GM18520 (cell line): Measurements from ENCODE around the gene RGS14.
A peak's percentile ranks its signal among the peaks of the same experiment; 100 is the strongest.

Experiments used
- ATAC-seq: cut with Tn5 transposase; IDR thresholded peaks from one replicate; pipeline ENCODE4 v1.9.1; 2021; ENCODE audit not compliant: unreplicated experiment

The RGS14 gene, protein sequence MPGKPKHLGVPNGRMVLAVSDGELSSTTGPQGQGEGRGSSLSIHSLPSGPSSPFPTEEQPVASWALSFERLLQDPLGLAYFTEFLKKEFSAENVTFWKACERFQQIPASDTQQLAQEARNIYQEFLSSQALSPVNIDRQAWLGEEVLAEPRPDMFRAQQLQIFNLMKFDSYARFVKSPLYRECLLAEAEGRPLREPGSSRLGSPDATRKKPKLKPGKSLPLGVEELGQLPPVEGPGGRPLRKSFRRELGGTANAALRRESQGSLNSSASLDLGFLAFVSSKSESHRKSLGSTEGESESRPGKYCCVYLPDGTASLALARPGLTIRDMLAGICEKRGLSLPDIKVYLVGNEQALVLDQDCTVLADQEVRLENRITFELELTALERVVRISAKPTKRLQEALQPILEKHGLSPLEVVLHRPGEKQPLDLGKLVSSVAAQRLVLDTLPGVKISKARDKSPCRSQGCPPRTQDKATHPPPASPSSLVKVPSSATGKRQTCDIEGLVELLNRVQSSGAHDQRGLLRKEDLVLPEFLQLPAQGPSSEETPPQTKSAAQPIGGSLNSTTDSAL

DNA sequence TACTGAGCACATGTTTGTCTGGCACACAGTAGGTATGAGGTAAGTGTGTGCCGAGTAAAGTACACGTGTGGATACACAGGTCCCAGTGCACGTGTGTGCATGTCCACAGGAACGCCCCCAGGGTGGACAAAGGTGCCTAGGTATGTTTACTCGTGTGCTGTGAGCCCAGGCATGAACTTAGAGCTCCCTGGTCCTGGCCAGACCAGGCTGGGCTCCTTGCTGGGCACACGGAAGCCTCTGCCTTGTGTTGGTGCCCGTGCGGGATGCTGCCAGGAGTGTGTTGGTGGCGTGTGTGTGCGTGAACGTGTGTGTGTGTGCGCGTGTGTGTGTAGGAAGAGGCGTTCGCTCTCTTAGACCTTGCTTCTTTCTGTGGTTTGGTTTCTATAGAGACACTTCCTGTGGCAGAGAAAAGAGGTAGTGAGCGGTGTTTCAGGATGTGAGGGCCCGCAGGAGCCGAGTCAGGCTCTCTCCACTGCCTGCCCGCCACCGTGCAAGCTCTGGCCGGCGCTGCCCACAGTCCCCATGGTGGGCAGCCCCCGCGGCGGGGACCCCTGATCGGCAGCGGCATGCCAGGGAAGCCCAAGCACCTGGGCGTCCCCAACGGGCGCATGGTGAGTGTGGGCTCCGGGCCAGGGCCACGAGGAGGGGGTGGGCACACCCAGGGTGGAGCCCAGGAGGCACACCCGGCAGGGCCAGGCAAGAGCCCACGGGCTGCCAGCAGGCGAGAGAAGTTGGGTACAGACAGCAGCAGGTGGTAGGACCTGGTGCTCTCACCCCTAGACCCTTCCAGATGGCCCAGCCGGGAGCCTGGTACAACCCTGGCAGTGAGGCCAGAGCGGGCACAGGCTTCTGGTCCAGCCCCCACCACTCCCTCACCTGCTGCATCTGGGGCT lies at the start of gene RGS14:
Gene RGS14, plus strand, starts transcription at position 466 of the 893 bp plus-strand sequence. Its CDS starts 101 bp downstream, at position 567.
- ATAC-seq = peak; percentile 84

DNA sequence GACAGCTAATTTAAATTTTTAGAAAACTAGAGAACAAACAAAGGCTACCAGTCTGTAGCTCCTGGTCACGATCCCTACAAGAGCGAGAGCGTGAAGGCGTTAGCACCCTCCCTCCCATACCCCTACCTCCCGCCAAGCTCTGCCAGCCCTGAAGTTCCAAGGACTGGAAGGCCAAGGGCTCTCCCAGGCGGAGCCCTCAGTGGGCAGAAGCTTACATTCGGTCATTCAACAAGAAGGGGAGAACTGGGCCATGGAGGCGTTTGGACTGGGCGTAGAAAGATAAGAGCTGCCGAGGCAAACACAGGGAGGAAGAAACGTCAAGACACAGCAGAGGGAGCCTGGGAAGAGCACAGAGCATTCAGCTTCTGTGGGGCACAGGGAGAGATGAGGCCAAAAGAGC lies 49.0 kb upstream of the RGS14 start:
- ATAC-seq = no peak

DNA sequence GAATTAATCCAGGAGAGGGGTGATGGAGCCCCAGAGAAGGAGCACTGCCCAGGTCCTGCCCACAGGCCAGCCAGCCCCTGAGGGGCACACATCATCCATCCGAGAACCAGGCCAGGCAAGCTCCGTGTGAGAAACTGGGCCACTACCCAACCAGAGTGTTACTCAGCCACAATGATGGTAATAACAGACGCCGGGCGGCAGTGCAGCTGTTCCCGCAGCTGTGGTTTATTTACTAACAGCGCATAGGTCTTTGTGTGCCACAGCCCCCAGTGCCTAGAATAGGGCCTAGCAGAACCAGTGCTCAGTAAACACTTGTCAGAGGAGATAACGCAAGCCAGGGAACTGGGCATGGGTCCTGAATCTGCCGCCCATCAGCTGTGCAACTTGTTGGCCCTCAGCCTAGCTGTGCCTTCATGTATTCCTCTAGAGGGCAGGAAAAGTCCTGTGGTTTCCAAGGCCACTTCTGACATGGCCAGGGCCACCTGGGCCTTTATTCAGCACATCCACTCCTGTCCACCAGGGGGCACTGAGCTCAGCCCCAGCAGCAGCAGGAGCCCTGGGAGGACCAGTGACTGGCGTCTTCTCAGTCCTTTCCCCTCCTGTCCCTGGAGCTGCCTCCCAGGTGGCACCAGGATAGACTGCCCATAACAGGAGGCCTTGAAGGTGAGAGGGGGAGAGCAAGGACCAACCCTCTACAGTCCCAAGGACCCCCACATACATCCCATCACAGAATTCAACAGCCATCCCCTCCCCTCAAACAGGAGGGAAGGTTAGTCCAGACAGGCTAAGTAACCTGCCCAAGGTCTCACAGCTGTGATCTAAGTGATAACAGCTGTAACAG lies 48.2 kb upstream of the RGS14 start:
- no peak for ATAC-seq

DNA sequence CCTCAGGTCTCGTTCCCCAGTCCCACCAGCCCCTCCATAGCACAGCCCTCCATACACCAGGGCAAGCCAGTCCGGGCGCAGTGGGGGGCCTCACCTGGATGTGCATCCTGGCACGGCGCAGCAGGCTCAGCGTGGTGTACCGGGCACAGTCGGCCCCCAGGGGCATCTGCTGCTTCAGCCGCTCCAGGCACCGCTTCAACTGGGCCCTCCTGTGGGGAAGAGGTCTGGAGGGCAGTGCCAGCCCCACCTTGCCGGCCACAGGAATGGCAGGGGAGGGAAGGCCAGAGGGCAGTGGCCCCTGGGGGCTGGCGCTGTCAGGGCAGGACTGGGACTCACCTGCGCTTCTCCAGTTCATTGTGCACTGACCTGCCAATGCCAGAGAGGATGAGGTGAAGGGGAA lies 47.4 kb upstream of the RGS14 start:
- ATAC-seq = no peak

DNA sequence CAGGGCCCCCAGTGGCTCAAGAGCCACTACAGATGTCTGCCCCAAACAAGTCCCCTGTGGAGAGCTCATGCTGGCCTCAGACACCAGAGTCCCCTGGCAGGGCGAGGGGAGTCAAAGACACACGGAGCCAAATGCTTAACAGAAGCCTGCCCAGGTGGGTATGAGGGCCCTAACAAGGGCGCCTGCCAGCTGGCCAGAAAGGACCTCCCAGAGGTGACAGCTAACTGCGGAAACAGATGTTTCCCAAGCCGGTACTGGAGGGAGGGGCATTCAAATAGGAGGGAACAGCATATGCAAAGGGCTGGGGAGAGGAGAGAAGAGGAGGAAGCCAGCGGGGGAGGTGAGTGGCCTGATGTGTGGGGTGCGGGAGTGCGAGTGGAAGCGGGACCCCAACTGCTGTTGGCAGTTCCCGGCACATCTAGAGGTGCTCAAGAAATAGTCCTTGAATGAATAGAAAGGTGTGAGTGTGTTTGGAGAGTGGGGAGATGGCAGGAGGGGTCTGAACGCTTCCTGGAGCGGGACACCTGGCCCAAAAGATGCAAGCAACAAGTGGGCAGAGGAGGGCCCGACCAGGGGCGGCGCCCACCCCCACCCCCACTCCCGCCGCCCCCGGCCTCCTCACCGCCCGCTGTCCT lies 46.9 kb upstream of the RGS14 start:
- no peak for ATAC-seq

DNA sequence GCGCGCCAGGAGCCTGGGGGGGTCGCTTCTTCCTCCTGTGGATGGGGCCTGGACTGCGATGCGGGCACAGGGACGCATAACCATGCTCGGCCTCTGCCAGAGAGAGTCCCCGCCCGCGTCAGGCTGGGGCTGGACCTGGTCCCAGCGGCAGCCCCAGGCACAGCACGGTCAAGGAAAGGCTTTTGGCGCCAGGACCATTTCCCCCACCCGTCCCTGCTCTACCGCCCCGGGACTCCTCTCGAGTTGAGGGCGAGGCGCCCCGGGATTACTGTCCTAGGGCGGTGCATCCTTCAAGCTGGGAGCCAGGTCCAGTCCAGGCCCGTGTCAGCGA lies 46.4 kb upstream of the RGS14 start:
- no peak for ATAC-seq

DNA sequence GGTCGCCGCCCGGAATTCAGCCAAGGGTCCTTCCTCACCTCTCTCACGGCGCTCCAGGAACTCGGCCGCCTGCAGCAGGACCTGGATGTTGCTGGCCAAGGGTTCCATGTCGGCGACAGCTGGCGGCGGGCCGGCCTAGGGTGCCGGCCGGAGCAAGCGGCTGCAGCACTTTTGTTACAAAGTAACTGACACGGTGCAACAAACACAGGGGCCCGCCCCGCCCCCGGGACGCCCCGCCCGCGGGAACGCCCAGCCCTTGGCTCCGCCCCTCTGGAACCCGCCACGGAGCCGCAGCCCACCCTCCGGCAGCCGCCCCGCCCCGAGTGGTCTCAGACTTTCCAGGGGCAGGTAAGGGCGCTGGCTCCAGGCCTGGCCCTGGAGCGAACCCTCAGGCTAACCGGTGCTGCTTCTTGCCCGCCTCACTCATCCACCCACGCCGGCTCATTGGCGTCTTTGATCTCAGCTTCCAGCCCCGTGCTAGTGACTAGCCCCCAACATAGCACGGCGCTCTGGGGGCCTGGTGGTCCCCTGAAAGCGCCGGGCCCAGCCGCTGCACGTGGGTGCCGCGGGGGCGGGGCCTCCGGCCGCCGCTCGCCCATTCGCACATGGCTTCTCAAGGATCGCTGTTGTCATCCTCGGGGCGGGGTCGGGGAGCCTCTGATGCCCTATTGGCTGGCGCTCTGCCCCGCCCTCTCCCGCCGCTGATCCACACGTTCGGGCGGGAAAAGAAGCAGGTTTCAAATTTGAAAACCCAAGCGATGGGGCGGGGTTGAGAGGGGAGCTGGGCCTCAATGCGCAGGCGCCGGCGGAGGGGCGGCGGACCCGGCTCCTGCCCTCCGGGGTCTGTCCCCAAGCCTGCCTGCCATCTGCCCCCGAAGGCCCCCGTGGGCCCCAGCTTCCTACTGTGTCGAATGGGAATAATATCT lies 45.7 kb upstream of the RGS14 start, which contains the start of gene MXD3:
Gene MXD3, minus strand, starts transcription at position 176 of the 926 bp plus-strand sequence. Its CDS starts 68 bp downstream, at position 108.
- ATAC-seq = peak; percentile 75

DNA sequence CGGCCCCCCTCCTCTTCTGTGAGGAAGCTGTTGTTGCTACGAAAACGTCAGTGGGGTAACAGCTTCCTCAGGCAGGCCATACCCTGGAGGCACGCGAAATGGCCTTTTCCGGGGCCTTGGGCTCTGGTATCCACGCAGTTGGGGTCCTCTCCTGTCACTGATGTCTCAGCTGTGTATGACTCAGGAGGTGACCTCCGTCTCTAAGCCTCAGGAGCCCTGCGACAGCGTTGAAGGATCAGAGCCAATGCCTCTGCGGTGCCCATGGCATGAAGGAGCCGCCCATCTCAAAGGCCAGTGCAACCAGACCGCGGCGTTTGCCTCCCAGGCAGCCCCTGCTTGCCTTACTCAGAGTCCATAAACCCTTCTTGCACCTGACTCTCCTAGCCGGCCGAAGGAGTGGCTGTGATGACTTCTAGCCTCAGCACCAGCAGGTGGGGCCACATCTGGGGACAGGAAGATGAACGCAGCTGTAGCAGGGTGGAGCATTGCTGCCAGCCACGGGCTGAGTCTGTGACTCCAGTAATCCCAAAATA lies 45.0 kb upstream of the RGS14 start:
- no peak for ATAC-seq

DNA sequence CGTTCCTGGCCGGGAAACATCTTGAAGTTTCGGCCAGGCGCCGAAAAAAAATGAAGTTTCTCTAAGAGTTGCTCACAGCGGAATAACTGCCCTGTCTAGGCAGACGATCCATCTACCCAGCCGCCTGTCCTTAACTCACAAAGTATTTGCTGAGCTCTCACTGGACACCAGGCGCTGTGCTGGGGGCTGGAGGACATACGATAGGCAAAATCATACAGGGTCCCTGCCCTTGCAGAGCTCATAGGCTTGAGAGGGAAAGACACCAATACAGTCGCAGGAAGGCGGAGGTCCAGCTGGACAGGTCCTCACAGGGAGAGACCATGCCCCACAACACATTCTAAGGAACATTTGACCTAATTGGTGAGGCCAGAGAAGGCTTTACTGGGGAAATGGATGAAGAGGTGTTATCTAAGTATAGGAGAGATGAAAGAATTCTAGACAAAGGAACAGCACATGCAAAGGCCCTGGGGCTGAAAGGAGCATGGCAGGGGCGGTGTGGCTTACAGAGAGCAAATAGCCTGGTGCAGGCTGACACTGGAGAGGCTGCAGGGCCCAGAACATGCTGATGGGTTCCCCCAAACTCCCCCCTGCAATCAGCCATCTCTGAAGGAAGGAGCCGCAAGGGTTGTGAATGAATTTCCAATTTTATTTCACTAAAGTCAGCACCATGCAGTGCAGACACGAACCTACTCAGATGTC lies 44.0 kb upstream of the RGS14 start:
- ATAC-seq = no peak

DNA sequence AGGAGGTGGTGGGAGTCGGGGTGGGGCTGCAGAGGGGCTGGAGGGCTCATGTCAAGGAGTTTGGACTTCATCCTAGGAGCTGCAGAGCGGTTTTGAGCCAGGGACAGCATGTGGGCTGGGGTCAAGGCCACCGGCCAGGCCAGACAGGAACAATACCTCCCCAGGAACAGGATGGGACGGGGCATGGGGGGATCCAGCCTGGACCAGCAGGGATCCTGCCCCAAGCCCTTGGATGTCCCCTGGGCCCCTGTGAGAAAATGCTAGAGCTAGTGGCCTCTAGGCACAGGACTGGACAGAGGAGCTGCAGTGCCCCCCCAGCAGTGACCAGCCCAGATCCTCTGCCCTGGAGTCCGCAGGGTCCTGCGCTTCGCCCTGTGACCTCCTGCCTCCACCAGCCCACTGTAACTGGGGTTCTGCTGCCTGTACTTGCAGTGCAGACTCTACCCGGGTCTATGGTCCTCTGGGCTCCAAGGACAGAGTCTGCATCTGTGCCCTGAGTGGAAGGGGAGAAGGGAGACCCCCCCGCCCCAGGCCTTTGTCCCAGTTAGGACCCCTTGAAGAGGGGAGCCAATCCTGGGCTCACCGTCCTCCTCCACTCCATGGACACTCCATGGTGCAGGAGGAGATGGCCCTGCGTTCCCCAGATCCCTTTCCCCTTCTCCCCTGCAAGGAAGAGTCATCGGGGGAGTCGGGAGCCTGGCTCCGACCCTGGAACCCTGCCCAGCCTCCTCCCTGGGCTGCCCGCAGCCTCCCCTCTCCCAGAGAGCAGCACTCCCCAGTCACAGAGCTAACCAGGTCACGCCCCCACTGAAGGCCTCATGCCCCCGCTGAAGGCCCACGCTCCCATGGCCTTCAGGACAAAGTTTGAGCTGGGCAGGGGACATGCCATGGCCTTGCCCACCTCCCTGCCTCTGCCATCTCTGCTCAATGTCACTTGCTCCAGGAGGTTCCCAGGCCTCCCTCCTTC lies 43.1 kb upstream of the RGS14 start:
- no peak for ATAC-seq

DNA sequence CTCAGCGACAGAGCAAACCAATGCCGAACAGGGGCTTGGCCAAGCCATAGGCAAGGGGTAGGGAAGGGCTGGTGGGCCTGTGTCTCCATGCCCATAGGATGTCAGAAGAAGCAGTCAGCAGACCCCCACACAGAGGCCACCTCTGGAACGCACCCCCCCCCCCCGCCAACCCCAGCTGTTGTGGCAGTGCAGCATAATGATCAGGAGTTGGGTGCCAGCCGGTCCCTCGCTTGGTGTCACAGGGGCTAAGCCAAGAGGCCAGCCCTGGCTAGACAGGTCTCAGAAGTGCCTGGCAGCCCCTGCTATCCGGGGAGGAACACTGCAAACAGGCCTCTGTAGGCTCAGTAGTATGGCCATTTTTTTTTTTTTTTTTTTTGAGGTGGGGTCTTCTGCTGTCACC lies 42.3 kb upstream of the RGS14 start:
- no peak for ATAC-seq

DNA sequence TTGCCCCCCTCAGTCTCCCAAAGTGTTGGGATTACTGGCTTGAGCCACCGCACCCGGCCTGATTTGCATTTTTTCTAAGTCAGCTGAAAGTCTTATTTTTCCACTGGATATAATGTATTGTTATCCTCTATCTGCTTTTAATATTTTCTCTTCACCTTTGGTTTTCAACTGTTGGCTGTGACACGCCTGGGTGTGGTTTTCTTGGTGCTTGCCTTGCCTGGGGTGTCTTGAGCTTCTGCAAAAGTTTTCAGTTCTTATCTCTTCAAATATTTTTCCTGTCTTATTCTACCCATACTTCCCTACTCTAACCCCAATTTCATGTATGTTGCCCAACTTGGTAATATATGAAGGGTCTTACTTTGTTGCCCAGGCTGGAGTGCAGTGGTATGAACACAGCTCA lies 41.7 kb upstream of the RGS14 start:
- ATAC-seq = no peak

DNA sequence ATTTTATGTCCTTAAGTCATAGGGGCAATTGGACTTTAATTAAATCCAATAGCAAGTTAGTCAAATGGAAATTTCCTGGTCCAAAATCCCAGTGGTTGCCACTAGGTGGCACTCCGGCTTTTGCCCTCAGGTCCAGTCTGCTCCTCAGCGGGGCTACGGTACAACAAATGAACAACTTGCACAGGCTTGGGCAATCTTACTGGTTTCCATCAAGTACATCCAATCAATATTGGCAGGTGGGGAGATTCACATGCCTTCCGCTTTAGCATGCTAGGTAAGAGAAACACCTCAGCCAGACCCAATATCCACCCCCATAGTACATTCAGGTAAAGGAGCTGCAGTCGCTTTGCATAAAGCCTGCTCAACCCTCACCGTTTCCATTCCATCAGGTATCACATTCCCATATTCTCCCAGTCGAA lies 39.8 kb upstream of the RGS14 start:
- no peak for ATAC-seq

DNA sequence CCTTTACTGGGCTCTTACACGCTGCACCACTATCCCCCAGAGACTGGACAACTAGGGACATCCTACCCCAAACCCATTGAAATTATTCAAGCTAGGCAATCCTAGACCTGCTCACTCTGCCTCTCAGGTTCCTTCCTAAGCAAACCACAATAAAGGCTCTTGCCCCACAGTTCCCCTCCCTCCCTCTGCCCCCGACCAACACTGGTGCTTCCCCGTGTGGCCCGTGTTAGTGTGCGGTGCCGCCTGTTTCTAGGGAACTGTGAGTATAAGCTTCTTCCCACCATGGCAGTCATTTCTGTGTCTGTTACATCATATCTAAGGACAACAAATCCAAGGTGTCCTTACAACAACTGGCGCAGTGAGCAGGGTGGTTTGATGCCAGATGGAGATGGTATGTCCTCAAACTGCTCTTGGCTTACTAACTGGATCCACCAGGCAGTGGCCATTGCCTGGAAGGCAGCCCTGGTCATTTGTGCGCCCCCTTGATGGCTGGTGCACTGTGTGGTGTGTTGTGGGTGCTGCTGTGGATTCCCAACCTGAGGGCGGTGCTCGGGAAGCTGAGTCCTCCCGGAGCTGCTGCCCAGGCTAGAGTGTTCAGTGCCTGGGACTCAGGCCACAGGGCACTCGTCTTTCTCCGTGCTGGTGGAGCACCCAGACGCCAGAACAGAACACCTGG lies 37.7 kb upstream of the RGS14 start:
- ATAC-seq = no peak

DNA sequence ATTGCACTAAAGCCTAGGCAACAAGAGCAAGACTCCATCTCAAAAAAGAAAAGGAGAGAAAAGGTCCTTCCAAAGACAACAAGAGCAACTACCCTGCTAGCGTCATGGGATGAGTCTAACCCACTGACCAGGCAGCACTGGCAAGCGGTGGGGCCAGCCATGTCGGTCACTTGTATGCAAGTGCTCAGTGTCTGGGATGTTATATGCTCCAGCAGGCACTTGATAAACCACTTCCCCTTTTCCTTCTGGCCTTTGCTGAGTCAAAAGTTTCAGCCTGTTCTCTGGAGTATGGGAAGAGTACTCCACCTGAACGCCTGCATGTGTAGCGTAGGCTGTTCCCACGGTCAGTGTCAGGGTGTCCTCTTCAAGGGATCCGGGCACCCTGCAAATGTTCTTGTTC lies 36.8 kb upstream of the RGS14 start:
- no peak for ATAC-seq

DNA sequence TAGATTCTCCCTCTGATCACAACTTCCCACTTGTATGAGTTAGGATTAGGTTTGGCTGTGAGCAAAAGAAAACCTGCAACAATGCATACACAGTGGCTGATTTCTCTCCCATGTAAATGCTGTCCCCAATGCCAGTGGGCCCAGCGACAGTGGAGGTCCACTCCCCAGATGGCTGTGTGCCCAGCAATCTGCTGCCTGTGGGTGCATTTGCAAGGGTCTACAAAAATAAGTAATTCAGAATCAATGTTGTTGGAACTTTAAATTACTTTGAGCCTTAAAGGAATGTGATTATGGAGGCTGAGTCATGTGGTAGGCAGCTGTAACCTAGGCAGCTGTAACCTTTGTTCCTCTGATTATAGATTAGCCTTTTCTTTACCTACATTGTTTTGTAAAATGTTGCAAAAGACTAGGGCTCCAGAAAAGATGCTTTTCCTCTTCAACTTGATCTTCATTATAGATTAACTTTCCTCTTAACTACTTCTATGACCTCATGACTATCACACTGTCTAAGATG lies 31.8 kb upstream of the RGS14 start:
- no peak for ATAC-seq
